ENCODE data around the gene FUNDC2. TPM values are rescaled to one million over a fixed set of nuclear protein-coding genes. Genes with fewer than 3 reads are reported as not detected.

FUNDC2 gene
- 36.9 to 51.7 TPM (median 44.2 TPM) in 3 replicates for total RNA-seq
- long read RNA-seq, full-length matches to known transcripts = 31 of 33 reads
- long read RNA-seq, partial matches to known transcripts = 1 of 33 reads
- long read RNA-seq, other reads (novel, unspliced or antisense) = 1 of 33 reads

- Mint-ChIP-seq H3K27me3 (ENCODE audit: low read depth) (no peaks in the 10 kb centered on the region), H3K9me3 (ENCODE audit: low read depth) (peaks cover 5% of the 10 kb centered on the region), H3K27ac (ENCODE audit: unreplicated experiment) (peak within 1 kb of the TSS; percentile 97), H3K4me1 (ENCODE audit: low read depth) (peaks cover 11% of the 10 kb centered on the region), H3K36me3 (ENCODE audit: low read depth) (no peaks in the 10 kb centered on the region), H3K4me3 (ENCODE audit: unreplicated experiment) (peak within 1 kb of the TSS; percentile 79)
- TF ChIP-seq CTCF (IDR thresholded peaks at IDR 0.05) = no peak
- peak; percentile 98 for DNase-seq (ENCODE audit: low spot score)
Observed at GRCh38 chrX:155026727-155027508, at the start of gene FUNDC2. Gene FUNDC2 (plus strand): TSS chrX:155026844. CDS start chrX:155026939, 95 bp downstream.

- Mint-ChIP-seq H3K4me1 (ENCODE audit: low read depth) (no peaks in the 10 kb centered on the region), H3K36me3 (ENCODE audit: low read depth) (no peaks in the 10 kb centered on the region), H3K27me3 (ENCODE audit: low read depth) (no peaks in the 10 kb centered on the region), H3K4me3 (ENCODE audit: unreplicated experiment) (no peak overlapping the region), H3K9me3 (ENCODE audit: low read depth) (peaks cover 31% of the 10 kb centered on the region), H3K27ac (ENCODE audit: unreplicated experiment) (no peak overlapping the region)
- no peak for TF ChIP-seq CTCF (IDR thresholded peaks at IDR 0.05)
- no peak for DNase-seq (ENCODE audit: low spot score)
Observed at GRCh38 chrX:154979629-154980028, 47.0 kb upstream of the FUNDC2 start.

- Mint-ChIP-seq H3K9me3 (ENCODE audit: low read depth) (peaks cover 22% of the 10 kb centered on the region), H3K27ac (ENCODE audit: unreplicated experiment) (no peak overlapping the region), H3K27me3 (ENCODE audit: low read depth) (no peaks in the 10 kb centered on the region), H3K4me1 (ENCODE audit: low read depth) (no peaks in the 10 kb centered on the region), H3K4me3 (ENCODE audit: unreplicated experiment) (peak overlapping the region; percentile 64), H3K36me3 (ENCODE audit: low read depth) (no peaks in the 10 kb centered on the region)
- TF ChIP-seq CTCF (IDR thresholded peaks at IDR 0.05) = peak; percentile 84
- DNase-seq (ENCODE audit: low spot score) = no peak
Observed at GRCh38 chrX:154980330-154981115, 46.1 kb upstream of the FUNDC2 start.

GRCh38 chrX:154981116-154981411 lies 45.6 kb upstream of the FUNDC2 start:
- DNase-seq (ENCODE audit: low spot score) = no peak
- peak; percentile 28 for TF ChIP-seq CTCF (IDR thresholded peaks at IDR 0.05)
- no peaks in the 10 kb centered on the region for H3K27me3 Mint-ChIP-seq (ENCODE audit: low read depth)
- H3K27ac Mint-ChIP-seq (ENCODE audit: unreplicated experiment) = no peak overlapping the region
- H3K36me3 Mint-ChIP-seq (ENCODE audit: low read depth) = no peaks in the 10 kb centered on the region
- H3K4me3 Mint-ChIP-seq (ENCODE audit: unreplicated experiment) = no peak overlapping the region
- no peaks in the 10 kb centered on the region for H3K4me1 Mint-ChIP-seq (ENCODE audit: low read depth)
- H3K9me3 Mint-ChIP-seq (ENCODE audit: low read depth) = peaks cover 21% of the 10 kb centered on the region

- H3K9me3 Mint-ChIP-seq (ENCODE audit: low read depth) = peaks cover 8% of the 10 kb centered on the region
- no peaks in the 10 kb centered on the region for H3K36me3 Mint-ChIP-seq (ENCODE audit: low read depth)
- no peaks in the 10 kb centered on the region for H3K4me1 Mint-ChIP-seq (ENCODE audit: low read depth)
- no peak for DNase-seq (ENCODE audit: low spot score)
- no peaks in the 10 kb centered on the region for H3K27me3 Mint-ChIP-seq (ENCODE audit: low read depth)
- no peak overlapping the region for H3K27ac Mint-ChIP-seq (ENCODE audit: unreplicated experiment)
- no peak overlapping the region for H3K4me3 Mint-ChIP-seq (ENCODE audit: unreplicated experiment)
- peak; percentile 46 for TF ChIP-seq CTCF (IDR thresholded peaks at IDR 0.05)
Observed at GRCh38 chrX:154986826-154987575, 39.6 kb upstream of the FUNDC2 start.
